SK-N-SH (cell line): ENCODE results near the gene FAM168A. TPM values are rescaled to one million over a fixed set of nuclear protein-coding genes. Genes with fewer than 3 reads are reported as not detected.

Experiments
- CTCF ChIA-PET: fragments of 300-600, 350-600 bp; formaldehyde crosslinking; extraction: SDS; loops from one replicate; lab custom pipeline; 2021; lab: Yijun Ruan, JAX
- POLR2A ChIA-PET: fragments of 350-600 bp; sonication (Branson Sonifier 250); formaldehyde crosslinking; extraction: SDS; loops from one replicate; lab custom pipeline; 2020; ENCODE audit warnings: antibody characterized with exemption, inconsistent platforms; lab: Yijun Ruan, JAX
- DNase-seq: peaks from one replicate; pipeline ENCODE4 v3.0.0; 2012
- H2AFZ ChIP-seq: fragments of 200-600 bp; sonication (generic); 2 replicates; pipeline ENCODE4 v1.8.1; 2016; ENCODE audit warnings: antibody characterized with exemption, mild to moderate bottlenecking, low read depth
- H3F3A ChIP-seq: fragments of 200-600 bp; sonication (generic); replicated peaks from 2 replicates; pipeline ENCODE3; 2016; ENCODE audit warnings: antibody characterized with exemption, mild to moderate bottlenecking; ENCODE audit not compliant: insufficient read depth
- H3K27ac ChIP-seq, 2 experiments: fragments of 200-500 bp in 1 of 2; fragments of 200-600 bp in 1 of 2; sonication (Bioruptor generic) in 1 of 2; sonication (generic), shearing (Covaris generic) in 1 of 2; 2 replicates each; pipeline versions ENCODE4 v1.5.1 to v1.6.1; 2014 to 2016; ENCODE audit warnings: low read depth in 2 of 2, inconsistent platforms in 1 of 2, low read length in 1 of 2, mild to moderate bottlenecking in 1 of 2, mixed read lengths in 1 of 2
- H3K27me3 ChIP-seq: fragments of 200-600 bp; sonication (generic), shearing (Covaris generic); 2 replicates; pipeline ENCODE4 v1.6.1; 2016; ENCODE audit warnings: mixed run types; ENCODE audit not compliant: insufficient read depth
- H3K36me3 ChIP-seq, 2 experiments: fragments of 200-500 bp in 1 of 2; fragments of 200-600 bp in 1 of 2; sonication (Bioruptor generic) in 1 of 2; sonication (generic) in 1 of 2; replicated peaks in 1 of 2; 2 replicates each; pipeline versions ENCODE3 to v1.5.1; 2014 to 2016; ENCODE audit warnings: low read length in 1 of 2, mild to moderate bottlenecking in 1 of 2; ENCODE audit not compliant: insufficient read depth in 2 of 2, control insufficient read depth in 1 of 2
- H3K4me1 ChIP-seq, 2 experiments: fragments of 200-500 bp in 1 of 2; fragments of 200-600 bp in 1 of 2; sonication (Bioruptor generic) in 1 of 2; sonication (generic), shearing (Covaris generic) in 1 of 2; 2 replicates each; pipeline versions ENCODE4 v1.5.1 to v1.6.1; 2014 to 2016; ENCODE audit warnings: low read depth in 1 of 2, low read length in 1 of 2, mixed run types in 1 of 2; ENCODE audit not compliant: insufficient read depth in 2 of 2, control insufficient read depth in 1 of 2
- H3K4me2 ChIP-seq: fragments of 200-600 bp; sonication (generic), shearing (Covaris generic); 2 replicates; pipeline ENCODE4 v1.6.1; 2017; ENCODE audit warnings: mixed run types
- H3K4me3 ChIP-seq, 2 experiments: fragments of 200-500 bp in 1 of 2; fragments of 200-600 bp in 1 of 2; sonication (Bioruptor generic) in 1 of 2; sonication (generic), shearing (Covaris generic) in 1 of 2; 2 replicates each; pipeline versions ENCODE4 v1.5.1 to v1.8.1; 2014 to 2016; ENCODE audit warnings: low read depth in 2 of 2, inconsistent platforms in 1 of 2, low read length in 1 of 2, mild to moderate bottlenecking in 1 of 2, mixed read lengths in 1 of 2, moderate library complexity in 1 of 2
- H3K79me2 ChIP-seq: fragments of 200-600 bp; sonication (generic); 2 replicates; pipeline ENCODE4 v1.8.1; 2017; ENCODE audit warnings: mild to moderate bottlenecking; ENCODE audit not compliant: insufficient read depth
- H3K9ac ChIP-seq: fragments of 200-600 bp; sonication (generic); 2 replicates; pipeline ENCODE4 v1.6.1; 2017; ENCODE audit warnings: mixed run types
- H3K9me2 ChIP-seq: fragments of 200-600 bp; sonication (generic); 2 replicates; pipeline ENCODE4 v1.6.1; 2017; ENCODE audit warnings: mixed run types
- H3K9me3 ChIP-seq: fragments of 200-600 bp; sonication (generic); 2 replicates; pipeline ENCODE4 v1.6.1; 2017; ENCODE audit warnings: mixed run types, mild to moderate bottlenecking, moderate library complexity
- H4K20me1 ChIP-seq: fragments of 200-600 bp; sonication (generic); 2 replicates; pipeline ENCODE4 v1.6.1; 2017; ENCODE audit warnings: mild to moderate bottlenecking, mixed run types; ENCODE audit not compliant: insufficient read depth
- CHD2 ChIP-seq: fragments of 150-350 bp; IDR thresholded peaks from 2 replicates; pipeline ENCODE4 v1.6.1; 2018; ENCODE audit warnings: low read length; ENCODE audit not compliant: partially characterized antibody
- EZH2phosphoT487 ChIP-seq: fragments of 200-600 bp; sonication (generic); IDR thresholded peaks from 2 replicates; pipeline ENCODE4 v1.6.1; 2017; ENCODE audit warnings: low read depth, mixed run types, mild to moderate bottlenecking, antibody characterized with exemption, moderate library complexity, borderline replicate concordance
- FOXJ3 ChIP-seq: sonication (generic); formaldehyde crosslinking; IDR thresholded peaks from 2 replicates; pipeline ENCODE4 v1.5.1; 2020; ENCODE audit warnings: mild to moderate bottlenecking, missing genetic modification reagents
- FOXM1 ChIP-seq: IDR thresholded peaks from 2 replicates; pipeline ENCODE4 v1.4.0; 2012; ENCODE audit warnings: low read depth, mild to moderate bottlenecking
- IRF3 ChIP-seq: fragments of 150-350 bp; IDR thresholded peaks from 2 replicates; pipeline ENCODE4 v1.6.1; 2016; ENCODE audit warnings: mild to moderate bottlenecking, low read depth, low read length
- MEF2A ChIP-seq: IDR thresholded peaks from 2 replicates; pipeline ENCODE4 v1.4.0; 2012; ENCODE audit warnings: low read depth, borderline replicate concordance
- MXI1 ChIP-seq: IDR thresholded peaks from 2 replicates; pipeline ENCODE4 v1.6.1; 2012; ENCODE audit warnings: mild to moderate bottlenecking, low read depth, low read length, improper control_type of control experiment
- NFIC ChIP-seq: IDR thresholded peaks from 2 replicates; pipeline ENCODE4 v1.4.0; 2012; ENCODE audit warnings: borderline replicate concordance
- RAD21 ChIP-seq: IDR thresholded peaks from 2 replicates; pipeline ENCODE4 v1.6.1; 2012; ENCODE audit warnings: mild to moderate bottlenecking, low read length
- RCOR1 ChIP-seq: fragments of 150-350 bp; IDR thresholded peaks from 2 replicates; pipeline ENCODE4 v1.6.1; 2017; ENCODE audit warnings: antibody characterized with exemption, low read length
- REST ChIP-seq: IDR thresholded peaks from 2 replicates; pipeline ENCODE4 v1.6.1; 2012; ENCODE audit warnings: mild to moderate bottlenecking, low read depth, low read length, moderate library complexity
- RFX5 ChIP-seq: IDR thresholded peaks from 2 replicates; pipeline ENCODE4 v1.6.1; 2012; ENCODE audit warnings: mild to moderate bottlenecking, improper control_type of control experiment, low read length
- RXRA ChIP-seq: IDR thresholded peaks from 2 replicates; pipeline ENCODE4 v1.4.0; 2012; ENCODE audit warnings: low read depth, mild to moderate bottlenecking, borderline replicate concordance
- SIN3A ChIP-seq: IDR thresholded peaks from 2 replicates; pipeline ENCODE4 v1.6.1; 2012; ENCODE audit warnings: low read depth, mild to moderate bottlenecking, low read length, moderate library complexity, borderline replicate concordance
- TAF1 ChIP-seq: IDR thresholded peaks from 2 replicates; pipeline ENCODE4 v1.6.1; 2012; ENCODE audit warnings: low read depth, mild to moderate bottlenecking, low read length, moderate library complexity, borderline replicate concordance
- TEAD4 ChIP-seq: IDR thresholded peaks from 2 replicates; pipeline ENCODE4 v1.4.0; 2012; ENCODE audit warnings: mild to moderate bottlenecking, borderline replicate concordance; ENCODE audit not compliant: insufficient read depth
- YY1 ChIP-seq: IDR thresholded peaks from 2 replicates; pipeline ENCODE4 v1.4.0; 2012; ENCODE audit warnings: low read depth, mild to moderate bottlenecking
- WGBS: methylation state at CpG from one replicate; pipeline ENCODE4 v1.1.6; 2017; ENCODE audit warnings: low lambda C conversion rate; 5-methylcytosine and 5-hydroxymethylcytosine counted together
- polyA plus RNA-seq, 3 experiments: library from polyadenylated mRNA; depleted of rRNA; stranded (reverse); fragments of >200 nt; gene quantifications; 2 replicates each; pipeline ENCODE4 v1.2.3, GENCODE V29; 2012
- TF ChIP-seq, protein P1 (sequence below): IDR thresholded peaks from 2 replicates; pipeline ENCODE4 v1.4.0; 2012; ENCODE audit warnings: low read depth, borderline replicate concordance
- TF ChIP-seq, protein P2 (sequence below): IDR thresholded peaks from 2 replicates; pipeline ENCODE4 v1.4.0; 2012; ENCODE audit warnings: low read depth, borderline replicate concordance

The FAM168A gene
- polyA plus RNA-seq, 1 of the 3 experiments (the other 2 are of a cell fraction), result 17.8 TPM

- DNase-seq, result no peak
- TF ChIP-seq RCOR1 (no peak), SIN3A (no peak), REST (no peak), RAD21 (no peak), IRF3 (no peak), YY1 (no peak), CHD2 (no peak), RFX5 (no peak), NFIC (no peak)
- Histone ChIP-seq H3K9ac (no peak overlapping the region), H3K9me2 (no peaks in the 10 kb centered on the region), H4K20me1 (no peaks in the 10 kb centered on the region), H3K9me3 (no peaks in the 10 kb centered on the region), H3K4me3 (no peak overlapping the region), H2AFZ (no peak overlapping the region), H3K27me3 (no peaks in the 10 kb centered on the region), H3F3A (no peaks in the 10 kb centered on the region), H3K79me2 (no peaks in the 10 kb centered on the region), H3K36me3 (no peaks in the 10 kb centered on the region), H3K27ac (no peak overlapping the region), H3K4me1 (no peaks in the 10 kb centered on the region), H3K4me2 (no peak overlapping the region)
- 87% methylated on average over 4 of the region's 4 CpGs for WGBS
- POLR2A ChIA-PET, result no interaction called here
- CTCF ChIA-PET, result no interaction called here
Measured at GRCh38 chr11:73632996-73633395, 35.1 kb upstream of the FAM168A start.

DNA sequence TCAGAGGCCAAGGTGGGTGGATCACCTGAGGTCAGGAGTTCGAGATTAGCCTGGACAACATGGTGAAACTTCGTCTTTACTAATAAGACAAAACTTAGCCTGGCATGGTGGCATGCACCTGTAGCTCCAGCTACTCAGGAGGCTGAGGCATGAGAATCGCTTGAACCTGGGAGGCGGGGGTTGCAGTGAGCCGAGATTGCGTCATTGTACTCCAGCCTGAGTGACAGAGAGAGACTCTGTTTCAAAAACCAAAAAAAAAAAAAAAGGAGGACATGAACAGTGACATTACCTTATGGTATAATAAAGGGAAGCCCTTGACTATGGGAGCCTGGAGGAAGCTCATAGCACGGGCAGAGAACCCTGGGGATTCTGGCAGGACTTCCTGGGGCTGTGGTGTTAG, 32.0 kb upstream of the FAM168A start:
- H3K9ac ChIP-seq, result no peak overlapping the region
- H3K4me3 ChIP-seq, result no peak overlapping the region
- no peak overlapping the region for H3K27ac ChIP-seq
- DNase-seq, result no peak
- H3K9me2 ChIP-seq, result no peaks in the 10 kb centered on the region
- H2AFZ ChIP-seq, result no peak overlapping the region
- ChIA-PET POLR2A (no interaction called here), CTCF (interaction anchor here (0.5 to 2.1 kb wide), 5 partner anchors 24 to 323 kb away, joined by 3 to 13 read pairs (median 3); no protein-coding TSS in a partner anchor)
- no peaks in the 10 kb centered on the region for H3K9me3 ChIP-seq
- H3K4me1 ChIP-seq, result no peaks in the 10 kb centered on the region
- no peaks in the 10 kb centered on the region for H3F3A ChIP-seq
- H3K27me3 ChIP-seq, result no peaks in the 10 kb centered on the region
- H3K79me2 ChIP-seq, result no peaks in the 10 kb centered on the region
- 77% methylated on average over 7 of the region's 7 CpGs for WGBS
- no peaks in the 10 kb centered on the region for H4K20me1 ChIP-seq
- no peak overlapping the region for H3K4me2 ChIP-seq
- no peaks in the 10 kb centered on the region for H3K36me3 ChIP-seq
- TF ChIP-seq, protein P1, sequence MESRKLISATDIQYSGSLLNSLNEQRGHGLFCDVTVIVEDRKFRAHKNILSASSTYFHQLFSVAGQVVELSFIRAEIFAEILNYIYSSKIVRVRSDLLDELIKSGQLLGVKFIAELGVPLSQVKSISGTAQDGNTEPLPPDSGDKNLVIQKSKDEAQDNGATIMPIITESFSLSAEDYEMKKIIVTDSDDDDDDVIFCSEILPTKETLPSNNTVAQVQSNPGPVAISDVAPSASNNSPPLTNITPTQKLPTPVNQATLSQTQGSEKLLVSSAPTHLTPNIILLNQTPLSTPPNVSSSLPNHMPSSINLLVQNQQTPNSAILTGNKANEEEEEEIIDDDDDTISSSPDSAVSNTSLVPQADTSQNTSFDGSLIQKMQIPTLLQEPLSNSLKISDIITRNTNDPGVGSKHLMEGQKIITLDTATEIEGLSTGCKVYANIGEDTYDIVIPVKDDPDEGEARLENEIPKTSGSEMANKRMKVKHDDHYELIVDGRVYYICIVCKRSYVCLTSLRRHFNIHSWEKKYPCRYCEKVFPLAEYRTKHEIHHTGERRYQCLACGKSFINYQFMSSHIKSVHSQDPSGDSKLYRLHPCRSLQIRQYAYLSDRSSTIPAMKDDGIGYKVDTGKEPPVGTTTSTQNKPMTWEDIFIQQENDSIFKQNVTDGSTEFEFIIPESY, result no peak
- TF ChIP-seq MXI1 (no peak), TAF1 (no peak), RXRA (no peak), TEAD4 (no peak), FOXJ3 (CRISPR knock-in tag) (no peak), CHD2 (no peak), EZH2phosphoT487 (no peak), IRF3 (no peak), RCOR1 (no peak), FOXM1 (no peak), MEF2A (no peak), SIN3A (no peak)
- TF ChIP-seq, protein P2, sequence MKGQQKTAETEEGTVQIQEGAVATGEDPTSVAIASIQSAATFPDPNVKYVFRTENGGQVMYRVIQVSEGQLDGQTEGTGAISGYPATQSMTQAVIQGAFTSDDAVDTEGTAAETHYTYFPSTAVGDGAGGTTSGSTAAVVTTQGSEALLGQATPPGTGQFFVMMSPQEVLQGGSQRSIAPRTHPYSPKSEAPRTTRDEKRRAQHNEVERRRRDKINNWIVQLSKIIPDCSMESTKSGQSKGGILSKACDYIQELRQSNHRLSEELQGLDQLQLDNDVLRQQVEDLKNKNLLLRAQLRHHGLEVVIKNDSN, result no peak
